Right renal pelvis (tissue), 4 donors: ENCODE results near the gene RXRB. TPM values are rescaled to one million over a fixed set of nuclear protein-coding genes. Genes with fewer than 3 reads are reported as not detected.

Source experiments
- DNase-seq, 4 donors: peaks; one replicate each; pipeline ENCODE4 v3.0.0-alpha.2; 2013; ENCODE audit warnings: low read depth in 4 of 4, low spot score in 3 of 4, missing footprints in 1 of 4
- polyA plus RNA-seq, 4 donors: library from polyadenylated mRNA; unstranded; fragments of 120-200 nt; gene quantifications; one replicate each; pipeline ENCODE4 v1.2.1, GENCODE V29; 2013; ENCODE audit not compliant: insufficient read length in 4 of 4

Gene RXRB
- polyA plus RNA-seq, 4 donors = 53.7 to 56.5 (median 54.3) TPM

DNA sequence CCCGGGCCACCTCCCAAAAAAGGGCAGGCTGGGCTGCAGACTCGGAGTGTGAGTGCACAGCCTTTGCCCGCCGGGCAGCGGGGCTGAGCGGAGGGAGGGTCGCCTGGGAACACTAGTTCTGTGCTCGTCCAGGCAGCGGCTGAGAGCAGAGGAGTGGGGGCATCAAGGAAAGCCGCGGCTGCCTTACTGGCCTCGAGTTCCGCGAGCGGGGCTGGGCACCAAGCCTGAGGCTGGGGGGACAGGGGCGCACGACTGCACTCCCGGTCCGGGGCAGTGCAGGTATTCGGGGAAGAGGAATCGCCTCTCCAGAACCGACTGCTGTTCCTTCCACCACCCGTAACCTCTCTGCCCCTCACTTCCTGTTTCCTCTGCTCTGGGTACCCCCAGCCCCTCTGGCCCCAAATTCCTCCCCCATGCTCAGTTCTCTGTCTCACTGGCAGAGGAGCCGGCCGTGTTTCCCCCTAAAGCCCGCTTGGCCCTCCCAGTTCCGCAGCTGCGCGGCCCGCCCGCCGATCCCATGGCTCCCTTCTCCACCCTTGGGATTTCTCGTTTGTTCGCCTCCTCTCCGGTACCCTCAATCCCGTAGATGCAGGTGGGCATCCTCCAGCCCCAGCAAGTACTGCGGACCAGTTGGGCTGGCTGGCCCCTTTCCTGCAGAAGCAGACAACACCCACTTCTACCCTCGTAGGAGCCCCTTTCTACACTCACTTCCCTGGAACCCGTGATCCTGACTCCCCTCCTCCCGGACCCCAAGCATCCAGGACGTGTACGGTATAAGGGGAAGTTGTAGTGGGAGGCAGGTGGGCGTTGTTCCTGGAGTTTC, 12.9 kb upstream of the RXRB start:
- no peak for DNase-seq

DNA sequence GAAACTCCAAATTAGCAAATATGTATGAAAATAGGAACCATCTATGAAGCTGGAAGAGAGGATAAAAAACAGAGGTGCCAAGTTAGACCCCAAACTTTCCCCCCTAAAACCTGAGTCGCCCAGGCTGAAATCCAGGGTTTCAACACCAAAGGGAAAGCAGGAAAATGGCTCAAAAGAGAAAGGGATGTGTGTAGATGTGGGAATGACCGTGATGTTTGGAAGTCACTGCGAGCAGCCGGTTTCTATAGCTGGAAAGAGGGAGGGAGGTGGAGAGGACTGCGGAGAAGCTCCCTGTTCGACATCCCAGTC, 12.3 kb upstream of the RXRB start:
- DNase-seq = no peak

DNA sequence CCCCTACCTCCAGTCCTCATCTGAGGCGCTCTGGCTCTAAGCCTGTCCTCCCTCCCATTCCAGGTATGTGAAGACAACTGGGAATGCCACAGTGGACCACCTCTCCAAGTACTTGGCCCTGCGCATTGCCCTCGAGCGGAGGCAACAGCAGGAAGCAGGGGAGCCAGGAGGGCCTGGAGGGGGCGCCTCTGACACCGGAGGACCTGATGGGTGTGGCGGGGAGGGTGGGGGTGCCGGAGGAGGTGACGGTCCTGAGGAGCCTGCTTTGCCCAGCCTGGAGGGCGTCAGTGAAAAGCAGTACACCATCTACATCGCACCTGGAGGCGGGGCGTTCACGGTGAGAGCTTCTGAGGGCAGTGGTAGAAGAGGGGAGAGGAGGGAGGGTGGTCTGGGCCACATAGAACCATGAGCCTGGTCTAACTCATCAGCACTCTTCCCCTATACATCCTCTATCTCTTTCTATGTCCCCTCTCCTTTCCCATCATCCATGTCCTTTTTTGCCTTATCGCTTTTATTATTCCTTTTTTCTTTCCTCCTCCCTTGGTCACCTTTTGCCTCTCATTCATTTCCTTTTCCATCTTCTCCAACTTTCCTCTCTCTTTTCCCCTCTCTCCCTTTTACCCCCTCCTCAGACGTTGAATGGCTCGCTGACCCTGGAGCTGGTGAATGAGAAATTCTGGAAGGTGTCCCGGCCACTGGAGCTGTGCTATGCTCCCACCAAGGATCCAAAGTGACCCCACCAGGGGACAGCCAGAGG, 11.4 kb upstream of the RXRB start:
- DNase-seq = no peak

DNA sequence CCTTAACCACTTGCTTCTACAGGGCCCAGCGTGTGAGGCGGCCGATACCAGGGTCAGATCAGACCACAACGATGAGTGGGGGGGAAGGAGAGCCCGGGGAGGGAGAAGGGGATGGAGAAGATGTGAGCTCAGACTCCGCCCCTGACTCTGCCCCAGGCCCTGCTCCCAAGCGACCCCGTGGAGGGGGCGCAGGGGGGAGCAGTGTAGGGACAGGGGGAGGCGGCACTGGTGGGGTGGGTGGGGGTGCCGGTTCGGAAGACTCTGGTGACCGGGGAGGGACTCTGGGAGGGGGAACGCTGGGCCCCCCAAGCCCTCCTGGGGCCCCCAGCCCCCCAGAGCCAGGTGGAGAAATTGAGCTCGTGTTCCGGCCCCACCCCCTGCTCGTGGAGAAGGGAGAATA, 10.7 kb upstream of the RXRB start:
- no peak for DNase-seq

DNA sequence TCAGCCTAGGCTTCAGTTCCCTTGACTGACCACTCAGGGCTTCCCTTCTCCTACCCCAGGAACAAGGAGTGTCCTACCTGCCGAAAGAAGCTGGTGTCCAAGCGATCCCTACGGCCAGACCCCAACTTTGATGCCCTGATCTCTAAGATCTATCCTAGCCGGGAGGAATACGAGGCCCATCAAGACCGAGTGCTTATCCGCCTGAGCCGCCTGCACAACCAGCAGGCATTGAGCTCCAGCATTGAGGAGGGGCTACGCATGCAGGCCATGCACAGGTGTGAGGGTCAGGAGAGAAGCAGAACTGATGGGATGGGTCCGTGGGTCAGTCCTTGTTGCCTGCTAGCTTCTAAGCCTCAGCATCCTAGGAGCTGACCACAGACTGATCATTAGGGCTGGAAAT, 9.4 kb upstream of the RXRB start:
- DNase-seq = no peak

DNA sequence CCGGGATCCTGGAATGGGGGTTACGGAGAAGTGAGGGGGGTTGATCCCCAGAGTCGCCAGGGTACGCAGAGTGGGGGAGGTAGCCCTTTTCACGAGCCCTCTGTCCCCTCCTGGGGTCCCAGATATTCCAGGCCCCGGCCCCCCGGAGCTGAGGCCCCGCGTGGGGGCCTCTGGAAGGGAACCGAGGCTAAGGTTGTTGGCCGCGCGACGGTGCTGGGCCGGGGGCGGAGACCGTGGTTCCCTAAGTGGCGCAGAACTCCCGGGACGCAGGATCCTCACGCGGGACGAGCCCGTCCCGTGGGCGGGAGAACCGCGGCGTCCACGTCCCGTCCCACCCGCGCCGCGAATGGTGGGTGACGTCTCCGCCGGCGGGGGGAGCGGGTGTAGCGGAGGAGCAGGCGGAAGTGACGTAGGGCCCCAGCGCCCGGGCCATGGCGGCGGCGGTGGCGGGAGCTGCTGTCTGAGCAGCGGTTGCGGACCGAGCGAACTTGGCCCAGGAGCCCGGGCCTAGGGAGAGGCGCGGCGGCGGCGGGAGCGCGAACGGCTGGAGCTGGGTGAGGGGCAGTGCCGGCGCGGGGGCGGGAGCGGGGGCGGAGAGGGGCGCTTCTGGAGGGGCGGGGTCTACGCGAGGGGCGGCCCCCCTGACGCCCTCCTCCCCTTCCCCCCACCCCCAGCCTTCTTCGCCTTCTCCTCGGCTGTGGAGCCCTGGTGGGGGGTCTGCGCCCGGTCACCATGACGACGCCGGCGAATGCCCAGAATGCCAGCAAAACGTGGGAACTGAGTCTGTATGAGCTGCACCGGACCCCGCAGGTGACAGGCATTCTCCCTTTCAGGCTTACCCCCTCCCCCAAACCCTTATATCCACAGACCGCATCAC, 7.9 kb upstream of the RXRB start, which contains the start of gene RING1:
RING1 (plus strand) TSS at position 410 of the 877 bp plus-strand sequence; CDS start at position 733, 323 bp downstream.
- peak in 1 of 4 donors; percentile 65 for DNase-seq

DNA sequence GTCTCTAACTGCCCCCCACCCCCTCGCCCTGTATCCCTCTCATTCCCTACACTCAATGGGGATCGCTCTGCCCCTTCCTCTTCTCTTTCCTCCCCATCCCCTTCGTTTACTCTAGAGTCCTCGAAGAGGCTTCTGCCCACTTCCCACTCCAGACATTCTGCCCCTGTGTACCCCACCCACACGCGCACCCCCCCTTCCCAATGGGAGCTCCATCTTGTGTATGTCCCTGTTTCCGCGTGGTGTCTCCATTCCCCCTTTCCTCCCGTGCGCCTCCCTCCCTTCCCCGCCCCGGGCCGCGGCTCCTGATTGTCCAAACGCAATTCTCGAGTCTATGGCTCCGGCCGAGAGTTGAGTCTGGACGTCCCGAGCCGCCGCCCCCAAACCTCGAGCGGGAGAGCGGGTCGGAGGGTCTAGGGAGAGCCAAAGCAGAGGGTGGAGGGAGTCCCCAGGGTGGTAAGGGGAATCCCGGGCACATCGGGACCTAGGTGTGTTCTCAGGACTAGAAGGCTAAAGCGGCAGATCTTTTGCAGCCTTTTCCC, 7.2 kb upstream of the RXRB start:
- no peak for DNase-seq

DNA sequence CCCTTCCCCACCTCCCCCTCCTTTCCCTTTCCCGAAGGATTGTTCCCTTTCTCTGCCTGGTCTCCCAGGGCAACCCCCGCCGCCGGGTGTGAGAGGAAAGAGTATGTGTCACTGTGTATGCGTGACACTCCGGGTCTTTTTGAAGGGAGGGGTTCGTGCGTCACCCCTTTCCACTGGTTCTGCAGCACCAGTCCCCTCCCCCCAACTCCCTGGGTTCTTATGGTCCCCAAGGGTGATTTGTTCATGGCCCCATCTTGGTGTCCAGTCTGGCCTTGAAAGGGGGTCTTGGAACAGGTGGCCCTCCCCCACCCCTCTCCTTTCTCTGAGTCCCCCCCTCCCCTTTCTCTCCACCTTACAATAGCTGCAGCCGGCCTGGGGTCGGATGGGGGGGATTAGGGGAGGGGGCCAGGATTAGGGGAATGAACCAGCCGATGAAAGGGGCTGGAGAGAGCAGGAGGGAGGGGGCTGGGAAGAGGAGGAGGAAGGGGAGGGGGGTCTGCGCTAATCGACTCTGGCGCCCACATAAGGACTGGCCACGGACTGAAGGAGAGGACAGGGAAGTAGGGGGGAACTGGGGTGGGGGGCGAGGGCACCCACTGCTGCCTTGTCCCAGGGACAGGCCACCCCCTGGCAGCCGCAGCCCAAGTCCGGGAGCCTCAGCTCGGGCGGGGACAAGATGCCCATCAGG, 6.5 kb upstream of the RXRB start:
- DNase-seq = no peak

DNA sequence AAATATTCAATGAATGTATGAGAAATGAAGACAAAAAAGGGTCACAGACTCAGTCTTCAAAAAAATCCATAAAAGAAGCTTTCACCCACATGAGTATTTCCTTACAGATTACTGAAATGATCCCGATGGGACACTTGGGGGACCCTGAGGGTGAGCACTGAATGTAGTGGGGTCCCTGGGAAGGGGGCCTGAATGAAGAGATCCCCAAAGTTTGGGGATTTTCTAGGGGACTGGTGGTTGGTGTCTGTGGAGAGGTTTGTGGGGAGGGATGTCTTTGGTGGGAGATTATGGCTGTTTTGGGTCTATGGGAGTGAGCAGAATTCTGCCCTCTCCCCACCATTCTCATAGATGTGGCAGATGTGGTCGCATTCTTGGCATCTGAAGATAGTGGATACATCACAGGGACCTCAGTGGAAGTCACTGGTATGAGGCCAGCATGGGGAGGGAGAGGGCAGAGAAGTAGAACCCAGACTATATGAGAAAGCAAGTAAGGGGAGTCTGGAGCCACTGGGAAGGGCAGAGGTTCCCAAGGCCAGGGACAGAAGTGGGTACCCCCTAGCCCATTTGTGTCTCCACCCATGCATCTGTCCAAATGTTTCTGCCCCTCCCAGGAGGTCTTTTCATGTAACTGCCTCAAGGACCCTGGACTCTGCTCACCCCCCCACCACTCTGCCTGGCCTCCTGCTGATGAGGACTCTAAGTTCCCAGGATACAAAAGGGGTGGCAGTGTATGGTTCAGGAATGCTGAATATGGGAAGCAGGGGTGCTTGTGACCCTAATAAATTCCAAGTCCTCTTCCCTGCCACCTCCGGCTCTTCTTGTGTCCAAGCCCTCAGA, 5.8 kb upstream of the RXRB start:
- no peak for DNase-seq

DNA sequence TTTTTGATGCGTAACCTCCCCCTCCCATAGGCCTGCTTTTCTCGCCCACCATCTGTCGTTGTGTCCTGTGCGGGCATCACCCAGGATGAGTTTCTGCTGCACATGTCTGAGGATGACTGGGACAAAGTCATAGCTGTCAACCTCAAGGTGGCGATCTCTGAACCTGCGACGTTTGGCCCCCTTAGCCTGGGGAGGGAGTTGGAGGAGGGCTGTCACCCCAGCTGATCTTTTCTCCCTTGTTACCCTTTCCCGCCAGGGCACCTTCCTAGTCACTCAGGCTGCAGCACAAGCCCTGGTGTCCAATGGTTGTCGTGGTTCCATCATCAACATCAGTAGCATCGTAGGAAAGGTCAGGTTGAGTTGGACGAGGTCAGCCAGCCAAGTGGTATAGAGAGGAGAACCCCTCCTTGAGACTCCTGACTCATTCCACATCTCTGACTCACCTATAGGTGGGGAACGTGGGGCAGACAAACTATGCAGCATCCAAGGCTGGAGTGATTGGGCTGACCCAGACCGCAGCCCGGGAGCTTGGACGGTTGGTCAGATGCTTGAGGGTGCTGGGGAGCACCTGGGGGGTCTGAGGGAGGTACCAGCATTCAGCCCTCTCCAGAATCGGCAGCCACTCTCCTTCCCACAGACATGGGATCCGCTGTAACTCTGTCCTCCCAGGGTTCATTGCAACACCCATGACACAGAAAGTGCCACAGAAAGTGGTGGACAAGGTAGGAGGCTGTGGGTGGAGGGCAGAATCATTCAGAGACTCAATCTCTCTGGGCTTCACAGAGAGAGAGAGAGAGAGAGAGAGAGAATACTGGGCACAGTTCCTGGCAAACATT, 4.9 kb upstream of the RXRB start:
- DNase-seq = no peak

DNA sequence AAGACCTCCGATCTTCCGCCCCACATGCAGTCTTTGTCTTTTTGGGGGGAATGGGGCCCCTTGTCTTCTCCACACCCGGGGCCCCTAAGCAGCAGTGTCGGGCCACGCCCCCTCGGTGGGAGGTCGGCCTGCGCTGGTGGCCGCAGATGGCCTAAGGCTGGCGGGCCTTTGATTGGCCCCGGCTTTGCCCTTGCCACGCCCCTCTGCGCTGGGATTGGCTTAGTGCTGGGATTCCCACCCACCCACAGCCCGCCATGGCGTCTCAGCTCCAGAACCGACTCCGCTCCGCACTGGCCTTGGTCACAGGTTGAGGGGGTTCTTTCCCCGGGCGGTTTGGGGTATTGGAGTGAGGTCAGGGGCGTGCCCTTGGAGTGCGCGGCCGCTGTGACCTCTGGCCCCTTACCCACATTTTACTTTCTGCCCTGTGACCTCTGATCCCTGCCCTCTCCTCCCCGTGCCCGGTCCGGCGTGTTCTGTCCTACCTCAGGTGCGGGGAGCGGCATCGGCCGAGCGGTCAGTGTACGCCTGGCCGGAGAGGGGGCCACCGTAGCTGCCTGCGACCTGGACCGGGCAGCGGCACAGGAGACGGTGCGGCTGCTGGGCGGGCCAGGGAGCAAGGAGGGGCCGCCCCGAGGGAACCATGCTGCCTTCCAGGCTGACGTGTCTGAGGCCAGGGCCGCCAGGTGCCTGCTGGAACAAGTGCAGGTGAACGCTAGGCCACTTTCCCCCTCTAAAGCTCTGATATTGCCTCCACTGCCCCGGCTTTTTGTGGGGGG, 4.1 kb upstream of the RXRB start, which contains the start of gene HSD17B8:
HSD17B8 (plus strand) TSS at position 241 of the 776 bp plus-strand sequence; CDS start at position 255, 14 bp downstream.
- peak in 3 of 4 donors; percentile 85 to 90 (median 88) for DNase-seq

DNA sequence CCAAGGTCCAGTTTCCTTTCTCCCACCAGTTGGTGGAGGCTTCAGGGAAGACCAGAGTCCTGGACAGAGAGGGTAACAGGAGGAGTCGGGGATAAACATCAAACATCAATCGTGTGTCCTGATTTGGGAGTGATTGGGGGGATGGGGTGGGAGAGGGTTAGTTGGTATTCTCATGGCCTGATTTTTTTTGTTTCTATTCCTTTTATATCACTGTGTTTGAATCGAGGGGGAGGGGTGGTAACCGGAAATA, 3.6 kb upstream of the RXRB start:
- no peak for DNase-seq

DNA sequence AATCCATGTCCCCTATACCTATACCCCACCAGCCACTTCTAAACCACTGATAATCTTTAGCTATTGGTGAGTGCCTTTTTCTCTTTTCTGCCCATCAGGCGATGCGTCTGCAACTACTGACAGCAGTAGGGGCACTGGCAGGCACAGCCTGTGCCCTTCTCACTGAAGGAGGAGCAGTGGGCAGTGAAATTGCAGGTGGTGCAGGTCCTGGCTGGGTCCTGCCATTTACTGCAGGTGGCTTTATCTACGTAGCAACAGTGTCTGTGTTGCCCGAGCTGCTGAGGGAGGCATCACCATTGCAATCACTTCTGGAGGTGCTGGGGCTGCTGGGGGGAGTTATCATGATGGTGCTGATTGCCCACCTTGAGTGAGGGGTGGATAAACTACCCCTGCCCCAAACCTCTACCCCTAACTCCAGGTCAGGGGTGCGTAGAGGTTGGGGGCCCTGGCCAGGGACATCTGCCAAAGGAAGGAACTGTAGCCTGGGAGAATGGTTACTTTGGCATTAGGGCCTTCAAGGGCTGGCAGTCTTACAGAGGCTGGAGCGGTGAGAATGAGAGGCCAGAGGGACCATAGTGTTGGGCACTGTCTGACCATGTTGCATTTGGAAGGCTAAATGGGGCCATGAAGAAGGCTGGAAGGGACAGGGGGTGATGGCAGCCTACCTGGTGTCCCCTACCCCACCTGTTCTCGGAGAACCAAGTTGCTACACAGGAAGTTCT, 3.1 kb upstream of the RXRB start:
- DNase-seq = no peak

DNA sequence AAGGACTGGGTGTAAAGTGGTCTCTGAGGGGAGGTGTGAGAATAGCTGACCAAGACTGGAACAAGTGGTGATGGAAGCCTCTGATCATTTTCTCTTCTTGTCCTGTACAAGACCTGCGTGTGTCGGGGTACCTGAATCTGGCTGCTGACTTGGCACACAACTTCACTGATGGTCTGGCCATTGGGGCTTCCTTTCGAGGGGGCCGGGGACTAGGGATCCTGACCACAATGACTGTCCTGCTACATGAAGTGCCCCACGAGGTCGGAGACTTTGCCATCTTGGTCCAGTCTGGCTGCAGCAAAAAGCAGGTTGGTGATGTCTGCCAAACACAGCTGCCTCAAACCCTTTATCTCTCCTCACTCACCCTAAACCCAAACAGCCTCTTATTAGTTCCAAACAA, 2.3 kb upstream of the RXRB start:
- DNase-seq = no peak

DNA sequence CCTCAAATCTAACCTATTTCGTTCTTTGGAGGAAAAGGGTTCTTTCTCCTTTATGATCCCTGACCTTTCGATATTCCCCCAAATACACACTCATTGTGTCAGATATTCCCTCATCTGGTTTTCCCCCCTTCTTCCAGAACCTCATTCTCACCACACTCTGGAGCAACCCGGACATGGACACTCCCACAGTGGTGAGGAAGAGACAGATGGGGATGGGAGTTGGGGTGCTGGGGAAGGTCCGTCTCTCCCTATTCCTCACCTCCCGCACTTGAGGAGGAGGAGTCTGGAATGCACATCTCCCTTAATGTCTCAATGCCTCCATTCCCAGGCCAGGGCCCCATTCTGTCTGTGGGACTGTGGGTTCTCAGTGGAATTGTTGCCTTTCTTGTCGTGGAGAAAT, 1.5 kb upstream of the RXRB start:
- no peak for DNase-seq

DNA sequence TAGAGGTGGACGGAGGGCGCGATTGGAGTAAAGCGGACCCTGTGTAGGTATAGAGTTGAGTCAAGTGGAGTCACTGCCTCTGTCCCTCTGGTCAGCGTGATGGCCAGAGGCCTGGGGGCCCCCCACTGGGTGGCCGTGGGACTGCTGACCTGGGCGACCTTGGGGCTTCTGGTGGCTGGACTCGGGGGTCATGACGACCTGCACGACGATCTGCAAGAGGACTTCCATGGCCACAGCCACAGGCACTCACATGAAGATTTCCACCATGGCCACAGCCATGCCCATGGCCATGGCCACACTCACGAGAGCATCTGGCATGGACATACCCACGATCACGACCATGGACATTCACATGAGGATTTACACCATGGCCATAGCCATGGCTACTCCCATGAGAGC, 681 bp upstream of the RXRB start:
- DNase-seq = no peak

DNA sequence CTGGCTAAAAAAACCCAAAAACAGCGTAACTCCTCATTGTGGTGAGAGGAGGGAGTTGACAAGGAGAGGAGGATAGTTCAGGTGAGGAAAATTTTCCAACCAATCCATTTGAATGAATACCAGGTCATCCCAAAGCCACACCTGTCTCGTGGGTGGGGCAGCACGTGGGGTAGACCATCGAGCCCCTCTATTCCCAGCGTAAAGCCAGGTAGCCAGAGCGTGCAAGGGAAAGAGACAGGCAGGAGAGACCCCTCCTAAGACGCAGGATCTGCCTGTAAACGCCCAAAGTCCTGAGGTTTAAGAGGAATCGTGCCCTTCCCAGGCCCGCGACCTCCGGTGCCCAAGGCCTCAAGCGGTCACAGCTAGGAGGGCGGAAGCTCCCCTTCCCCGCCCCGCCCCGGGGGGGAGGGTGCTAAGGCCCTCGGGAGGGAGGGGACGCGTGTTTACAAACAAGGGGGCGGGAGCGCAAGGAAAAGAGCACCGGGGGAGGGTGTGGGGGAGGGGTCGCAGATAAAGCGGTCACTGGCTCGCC, 712 bp downstream of the RXRB start:
- DNase-seq = peak in 1 of 4 donors; percentile 33
